SK-N-MC (cell line): Measurements from ENCODE around the gene CD28.

Experiments
- EZH2 ChIP-seq: fragments of 200-600 bp; sonication (generic); IDR thresholded peaks from one replicate; pipeline ENCODE4 v1.6.1; 2017; ENCODE audit warnings: antibody characterized with exemption
- FOXP2 ChIP-seq: optimal IDR thresholded peaks from 2 replicates; pipeline ENCODE3; 2011; ENCODE audit warnings: mild to moderate bottlenecking, moderate library complexity; ENCODE audit not compliant: insufficient read depth; ENCODE audit errors: extremely low read length, control extremely low read depth
- POLR2AphosphoS5 ChIP-seq: IDR thresholded peaks from 2 replicates; pipeline ENCODE4 v1.6.1; 2012; ENCODE audit warnings: mild to moderate bottlenecking, low read depth, low read length, borderline replicate concordance

- TF ChIP-seq POLR2AphosphoS5 (no peak), EZH2 (no peak), FOXP2 (no peak)
Measured at GRCh38 chr2:203687165-203687564, 19.3 kb upstream of the CD28 start.
